Measurements from ENCODE around the gene CLN6.

DNA sequence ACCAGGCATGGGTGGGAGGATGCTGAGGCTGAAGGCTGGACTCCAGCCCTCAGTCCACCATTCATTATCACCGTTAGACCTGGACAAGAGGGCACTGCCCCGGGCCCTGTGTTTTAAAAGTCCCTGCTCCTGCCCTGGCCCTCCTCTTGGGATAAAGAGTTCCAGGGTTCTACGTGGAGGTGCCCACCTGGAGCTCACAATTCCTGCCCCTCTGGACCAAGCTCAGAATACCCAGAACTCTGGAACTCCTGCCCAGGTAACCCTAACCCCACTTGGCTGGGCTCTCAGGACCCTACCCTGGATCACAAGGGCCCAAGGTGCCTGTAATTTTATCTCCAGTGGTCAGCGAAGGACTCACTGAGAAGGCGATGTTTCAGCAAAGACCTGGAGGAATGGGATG lies 25.6 kb downstream of the CLN6 start:
- TF ChIP-seq YY1 (IDR thresholded peaks at IDR 0.05; ENCODE audit: insufficient read depth, insufficient read length) (no peak), SUZ12 (IDR thresholded peaks at IDR 0.05; ENCODE audit: extremely low read depth, insufficient read depth, insufficient read length) (no peak)
